GM19328 (cell line): ENCODE measurements around the gene ULK1.
"Not testable (repeated sequence)": the region's sequence is repeated elsewhere in the genome, so short reads cannot be mapped to it uniquely, and the experiment has no call there.

Experiments used
- ATAC-seq: cut with Tn5 transposase; IDR thresholded peaks from one replicate; pipeline ENCODE4 v1.9.1; 2021; ENCODE audit warnings: mild to moderate bottlenecking, moderate library complexity; ENCODE audit not compliant: unreplicated experiment

ULK1 gene

GRCh38 chr12:131885543-131886057 lies 8.8 kb upstream of the ULK1 start:
- ATAC-seq: no peak

GRCh38 chr12:131891722-131892121 lies 2.7 kb upstream of the ULK1 start:
- not testable (repeated sequence) for ATAC-seq

- no peak for ATAC-seq
Observed at GRCh38 chr12:131892711-131893604, 1.5 kb upstream of the ULK1 start.

- ATAC-seq: no peak
Observed at GRCh38 chr12:131893605-131894312, 663 bp upstream of the ULK1 start.

GRCh38 chr12:131894981-131895639 lies 688 bp downstream of the ULK1 start:
- no peak for ATAC-seq

GRCh38 chr12:131895640-131896079 lies 1.2 kb downstream of the ULK1 start:
- no peak for ATAC-seq

GRCh38 chr12:131896080-131896810 lies 1.8 kb downstream of the ULK1 start:
- peak; percentile 41 for ATAC-seq

GRCh38 chr12:131896811-131897270 lies 2.4 kb downstream of the ULK1 start:
- ATAC-seq: no peak

- ATAC-seq: no peak
Observed at GRCh38 chr12:131897276-131897675, 2.9 kb downstream of the ULK1 start.

- no peak for ATAC-seq
Observed at GRCh38 chr12:131897875-131898274, 3.5 kb downstream of the ULK1 start.

- no peak for ATAC-seq
Observed at GRCh38 chr12:131900397-131900796, 6.0 kb downstream of the ULK1 start.

GRCh38 chr12:131901431-131902331 lies 7.3 kb downstream of the ULK1 start:
- no peak for ATAC-seq

- ATAC-seq: no peak
Observed at GRCh38 chr12:131902332-131903241, 8.2 kb downstream of the ULK1 start.

GRCh38 chr12:131903270-131904255 lies 9.1 kb downstream of the ULK1 start:
- ATAC-seq: no peak

- no peak for ATAC-seq
Observed at GRCh38 chr12:131904346-131904745, 9.9 kb downstream of the ULK1 start.

GRCh38 chr12:131905081-131905629 lies 10.7 kb downstream of the ULK1 start:
- no peak for ATAC-seq

GRCh38 chr12:131905630-131906091 lies 11.2 kb downstream of the ULK1 start:
- ATAC-seq: no peak
